HL-60 (cell line): ENCODE data around the gene SYT9.

Source experiments
- DNase-seq, 2 experiments: peaks; one replicate each; pipeline ENCODE4 v3.0.0-alpha.2; 2010 to 2020; ENCODE audit warnings: low read depth in 1 of 2, low spot score in 1 of 2
- H3K27ac ChIP-seq: fragments of 250-450 bp; sonication (Bioruptor Pico); replicated peaks from 2 replicates; pipeline ENCODE4 v1.5.1; 2020; ENCODE audit warnings: mild to moderate bottlenecking, moderate library complexity
- H3K27me3 ChIP-seq: fragments of 250-450 bp; sonication (Bioruptor Pico); 2 replicates; pipeline ENCODE4 v1.5.1; 2021; ENCODE audit warnings: mild to moderate bottlenecking, moderate library complexity; ENCODE audit not compliant: insufficient read depth, poor library complexity, severe bottlenecking
- H3K4me3 ChIP-seq: replicated peaks from 2 replicates; pipeline ENCODE4 v1.5.1; 2011; ENCODE audit warnings: mild to moderate bottlenecking, control low read depth, low read length; ENCODE audit not compliant: insufficient read depth
- CTCF ChIP-seq: IDR thresholded peaks from one replicate; pipeline ENCODE4 v1.5.1; 2011; ENCODE audit warnings: low read length, control low read depth, inconsistent platforms; ENCODE audit not compliant: insufficient read depth
- GABPA ChIP-seq: IDR thresholded peaks from 2 replicates; pipeline ENCODE4 v1.6.1; 2012; ENCODE audit warnings: low read depth
- POLR2AphosphoS5 ChIP-seq: IDR thresholded peaks from 2 replicates; pipeline ENCODE4 v1.6.1; 2012; ENCODE audit warnings: low read depth
- REST ChIP-seq: IDR thresholded peaks from 2 replicates; pipeline ENCODE4 v1.6.1; 2012; ENCODE audit warnings: low read depth; ENCODE audit not compliant: insufficient replicate concordance
- SPI1 ChIP-seq: IDR thresholded peaks from 2 replicates; pipeline ENCODE4 v1.6.1; 2012; ENCODE audit warnings: low read depth, mild to moderate bottlenecking, borderline replicate concordance
- long read RNA-seq: library from polyadenylated mRNA; unstranded; transcript quantifications from one replicate; pipeline ENCODE4 v2.0.0, GENCODE V29; 2020

Gene SYT9
- long read RNA-seq: 0 reads

- Histone ChIP-seq H3K27me3 (peaks cover 34% of the 10 kb centered on the region), H3K4me3 (no peak within 1 kb of the TSS), H3K27ac (no peak within 1 kb of the TSS)
- no peak for DNase-seq
- no peak for TF ChIP-seq SPI1
- TF ChIP-seq POLR2AphosphoS5: no peak
- TF ChIP-seq GABPA: no peak
- TF ChIP-seq CTCF: no peak
- TF ChIP-seq REST: no peak
Observed at GRCh38 chr11:7251836-7252682, at the start of gene SYT9. Gene SYT9 (plus strand): TSS chr11:7251904. CDS start chr11:7252187, 283 bp downstream.

GRCh38 chr11:7202412-7202811, 49.3 kb upstream of the SYT9 start:
- no peaks in the 10 kb centered on the region for H3K27me3 ChIP-seq
- TF ChIP-seq SPI1 (no peak), REST (no peak), POLR2AphosphoS5 (no peak), CTCF (no peak), GABPA (no peak)
- DNase-seq: no peak
- no peak overlapping the region for H3K4me3 ChIP-seq
- H3K27ac ChIP-seq: no peak overlapping the region

- Histone ChIP-seq H3K27me3 (no peaks in the 10 kb centered on the region), H3K27ac (no peak overlapping the region), H3K4me3 (no peak overlapping the region)
- TF ChIP-seq GABPA: no peak
- TF ChIP-seq SPI1: no peak
- no peak for TF ChIP-seq CTCF
- TF ChIP-seq POLR2AphosphoS5: no peak
- TF ChIP-seq REST: no peak
- no peak for DNase-seq
Observed at GRCh38 chr11:7204778-7205177, 46.9 kb upstream of the SYT9 start.
